ENCODE data around the gene SLC47A1.
A peak's percentile ranks its signal among the peaks of the same experiment; 100 is the strongest.
"Not testable (repeated sequence)": the region's sequence is repeated elsewhere in the genome, so short reads cannot be mapped to it uniquely, and the experiment has no call there.

The SLC47A1 gene

GRCh38 chr17:19505561-19505960 lies 28.1 kb upstream of the SLC47A1 start:
- not testable (repeated sequence) for H3K36me3 ChIP-seq (ENCODE audit: control insufficient read depth, insufficient read depth, low read length); H3K9ac ChIP-seq (ENCODE audit: low read length); H3K4me1 ChIP-seq (ENCODE audit: control insufficient read depth, insufficient read depth, low read length); H3K9me3 ChIP-seq (ENCODE audit: control insufficient read depth, insufficient read depth, low read depth, low read length); H3K27me3 ChIP-seq (ENCODE audit: control insufficient read depth, insufficient read depth, low read length); H3K27ac ChIP-seq (ENCODE audit: low read depth, low read length); H3K4me3 ChIP-seq (ENCODE audit: low read depth, low read length)

DNA sequence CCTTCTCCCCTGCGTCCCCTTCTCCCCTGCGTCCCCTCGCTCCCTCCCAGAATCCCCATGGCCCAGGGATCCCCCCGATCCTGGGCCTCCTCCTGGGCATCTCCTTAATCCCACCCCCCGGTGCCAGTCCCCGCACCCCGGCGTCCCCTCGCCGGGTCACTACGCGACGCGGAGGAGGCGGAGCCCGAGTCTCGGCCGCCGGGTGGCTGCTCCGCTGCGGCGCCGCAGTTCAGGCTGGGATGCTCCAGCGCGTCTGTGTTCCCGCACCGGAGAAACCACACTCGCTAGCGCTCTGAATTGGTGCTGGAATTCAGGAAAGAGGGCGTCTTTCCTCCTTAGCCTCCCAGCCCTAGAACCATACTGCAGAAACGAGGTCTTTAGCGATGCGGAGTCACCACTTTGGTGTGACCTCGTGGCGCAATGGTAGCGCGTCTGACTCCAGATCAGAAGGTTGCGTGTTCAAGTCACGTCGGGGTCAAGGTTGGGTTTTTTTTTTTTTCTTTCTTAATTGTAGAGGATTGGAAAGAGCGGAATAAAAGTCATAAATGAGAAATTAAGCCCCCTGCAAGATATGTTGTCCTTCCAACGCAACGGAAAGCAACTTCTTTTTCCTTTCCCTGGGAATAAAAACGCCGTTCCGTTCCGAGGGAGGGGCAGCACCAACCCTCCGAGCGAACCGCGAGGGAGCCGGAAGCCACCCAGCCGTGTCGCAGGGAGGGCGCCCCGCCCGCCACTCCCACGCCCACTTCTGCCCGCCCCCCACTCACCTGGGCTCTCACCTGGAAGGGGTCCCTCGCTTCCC lies 25.7 kb upstream of the SLC47A1 start:
- H3K4me1 ChIP-seq (ENCODE audit: control insufficient read depth, insufficient read depth, low read length): peaks cover 8% of the 10 kb centered on the region
- H3K27me3 ChIP-seq (ENCODE audit: control insufficient read depth, insufficient read depth, low read length): no peaks in the 10 kb centered on the region
- H3K36me3 ChIP-seq (ENCODE audit: control insufficient read depth, insufficient read depth, low read length): no peaks in the 10 kb centered on the region
- peak overlapping the region; percentile 48 for H3K9ac ChIP-seq (ENCODE audit: low read length)
- peak overlapping the region; percentile 4; the same call in 1 of the 2 replicates for H3K27ac ChIP-seq (ENCODE audit: low read depth, low read length)
- no peaks in the 10 kb centered on the region for H3K9me3 ChIP-seq (ENCODE audit: control insufficient read depth, insufficient read depth, low read depth, low read length)
- H3K4me3 ChIP-seq (ENCODE audit: low read depth, low read length): peak overlapping the region; percentile 67

- H3K4me3 ChIP-seq (ENCODE audit: low read depth, low read length): peak overlapping the region; percentile 67
- H3K36me3 ChIP-seq (ENCODE audit: control insufficient read depth, insufficient read depth, low read length): no peaks in the 10 kb centered on the region
- no peaks in the 10 kb centered on the region for H3K9me3 ChIP-seq (ENCODE audit: control insufficient read depth, insufficient read depth, low read depth, low read length)
- H3K27me3 ChIP-seq (ENCODE audit: control insufficient read depth, insufficient read depth, low read length): no peaks in the 10 kb centered on the region
- peak overlapping the region; percentile 48 for H3K9ac ChIP-seq (ENCODE audit: low read length)
- peaks cover 13% of the 10 kb centered on the region for H3K4me1 ChIP-seq (ENCODE audit: control insufficient read depth, insufficient read depth, low read length)
- H3K27ac ChIP-seq (ENCODE audit: low read depth, low read length): no peak overlapping the region
These were observed 25.1 kb upstream of the SLC47A1 start for GRCh38 chr17:19508577-19508867.

DNA sequence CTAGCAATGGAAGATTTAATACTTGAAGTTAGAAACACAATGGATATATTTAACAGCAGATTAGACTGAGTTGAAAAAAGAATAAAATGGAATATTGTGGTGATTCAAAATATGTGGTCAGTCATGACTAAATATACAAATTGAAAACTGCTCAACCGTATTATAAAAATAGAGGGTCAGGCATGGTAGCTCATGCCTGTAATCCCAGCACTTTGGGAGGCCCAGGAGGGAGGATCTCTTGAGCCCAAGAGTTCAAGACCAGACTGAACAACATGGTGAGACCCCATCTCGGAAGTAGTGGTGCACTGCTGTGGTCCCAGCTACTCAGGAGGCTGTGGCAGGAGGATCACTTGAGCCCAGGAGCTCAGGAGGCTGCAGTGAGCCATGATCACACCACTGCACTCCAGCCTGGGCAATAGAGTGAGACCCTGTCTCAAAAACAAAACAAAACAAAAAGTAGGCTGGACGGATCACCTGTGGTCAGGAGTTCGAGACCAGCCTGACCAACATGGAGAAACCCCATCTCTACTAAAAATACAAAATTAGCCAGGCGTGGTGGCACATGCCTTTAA lies 24.3 kb upstream of the SLC47A1 start:
- not testable (repeated sequence) for H3K27ac ChIP-seq (ENCODE audit: low read depth, low read length); H3K27me3 ChIP-seq (ENCODE audit: control insufficient read depth, insufficient read depth, low read length); H3K4me3 ChIP-seq (ENCODE audit: low read depth, low read length)

DNA sequence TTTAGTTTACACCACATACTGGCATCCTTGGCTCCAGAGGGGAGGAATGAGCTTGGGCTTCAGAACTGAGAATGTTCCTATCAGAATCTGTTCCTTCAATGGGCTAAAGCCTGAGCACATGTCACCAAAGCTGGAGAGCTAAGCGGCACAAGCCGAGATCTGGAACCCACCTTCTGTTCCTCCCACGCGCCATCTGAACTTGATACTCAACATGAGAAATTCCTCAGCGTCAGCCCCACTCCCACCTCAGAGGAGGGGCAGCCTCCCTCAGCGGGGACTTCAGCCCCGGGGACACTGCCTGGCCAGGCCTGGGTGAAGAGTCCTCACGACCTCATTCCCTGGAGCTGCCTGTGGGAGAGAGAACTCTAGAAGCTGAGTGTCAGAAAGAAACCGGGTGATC lies 22.8 kb upstream of the SLC47A1 start:
- H3K4me3 ChIP-seq (ENCODE audit: low read depth, low read length): no peak overlapping the region
- no peaks in the 10 kb centered on the region for H3K27me3 ChIP-seq (ENCODE audit: control insufficient read depth, insufficient read depth, low read length)
- H3K4me1 ChIP-seq (ENCODE audit: control insufficient read depth, insufficient read depth, low read length): peaks cover 13% of the 10 kb centered on the region
- no peak overlapping the region for H3K27ac ChIP-seq (ENCODE audit: low read depth, low read length)
- no peaks in the 10 kb centered on the region for H3K36me3 ChIP-seq (ENCODE audit: control insufficient read depth, insufficient read depth, low read length)
- H3K9me3 ChIP-seq (ENCODE audit: control insufficient read depth, insufficient read depth, low read depth, low read length): no peaks in the 10 kb centered on the region
- no peak overlapping the region for H3K9ac ChIP-seq (ENCODE audit: low read length)

More for the DNA sequence above, 24.3 kb upstream of the SLC47A1 start:
- H3K9me3 ChIP-seq (ENCODE audit: control insufficient read depth, insufficient read depth, low read depth, low read length); H3K36me3 ChIP-seq (ENCODE audit: control insufficient read depth, insufficient read depth, low read length); H3K9ac ChIP-seq (ENCODE audit: low read length): not testable (repeated sequence)
- peaks cover 15% of the 10 kb centered on the region for H3K4me1 ChIP-seq (ENCODE audit: control insufficient read depth, insufficient read depth, low read length)

DNA sequence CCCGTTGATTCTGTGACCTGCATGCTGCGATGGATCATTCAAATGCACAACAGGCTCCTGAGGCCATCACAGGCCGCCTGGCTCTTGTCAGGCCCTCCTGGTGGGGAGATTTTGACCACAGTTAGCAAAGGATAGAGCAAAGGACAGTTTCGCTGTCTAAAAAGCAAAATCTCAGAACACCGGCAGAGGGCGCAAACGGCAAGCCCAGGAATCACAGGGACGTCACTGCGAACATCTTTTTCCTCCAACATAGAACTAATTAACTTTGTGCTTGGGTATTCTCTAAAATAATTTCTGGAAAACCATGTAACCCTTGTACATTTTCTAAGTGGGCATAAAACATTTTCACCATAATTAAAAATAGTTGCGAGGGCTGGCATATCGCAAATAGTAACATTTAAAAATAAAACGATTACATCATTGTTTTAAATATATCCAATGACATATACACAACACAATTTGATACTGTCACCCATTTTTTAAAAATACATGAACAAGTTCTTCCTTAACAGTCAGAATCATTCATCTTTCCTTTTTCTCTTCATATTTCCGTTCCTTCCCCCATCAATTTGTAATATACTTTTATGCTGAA lies 19.7 kb upstream of the SLC47A1 start:
- H3K4me1 ChIP-seq (ENCODE audit: control insufficient read depth, insufficient read depth, low read length): peaks cover 7% of the 10 kb centered on the region
- H3K36me3 ChIP-seq (ENCODE audit: control insufficient read depth, insufficient read depth, low read length): no peaks in the 10 kb centered on the region
- no peak overlapping the region; the same call in 1 of the 2 replicates for H3K27ac ChIP-seq (ENCODE audit: low read depth, low read length)
- H3K27me3 ChIP-seq (ENCODE audit: control insufficient read depth, insufficient read depth, low read length): no peaks in the 10 kb centered on the region
- no peaks in the 10 kb centered on the region for H3K9me3 ChIP-seq (ENCODE audit: control insufficient read depth, insufficient read depth, low read depth, low read length)
- H3K9ac ChIP-seq (ENCODE audit: low read length): no peak overlapping the region
- no peak overlapping the region for H3K4me3 ChIP-seq (ENCODE audit: low read depth, low read length)

DNA sequence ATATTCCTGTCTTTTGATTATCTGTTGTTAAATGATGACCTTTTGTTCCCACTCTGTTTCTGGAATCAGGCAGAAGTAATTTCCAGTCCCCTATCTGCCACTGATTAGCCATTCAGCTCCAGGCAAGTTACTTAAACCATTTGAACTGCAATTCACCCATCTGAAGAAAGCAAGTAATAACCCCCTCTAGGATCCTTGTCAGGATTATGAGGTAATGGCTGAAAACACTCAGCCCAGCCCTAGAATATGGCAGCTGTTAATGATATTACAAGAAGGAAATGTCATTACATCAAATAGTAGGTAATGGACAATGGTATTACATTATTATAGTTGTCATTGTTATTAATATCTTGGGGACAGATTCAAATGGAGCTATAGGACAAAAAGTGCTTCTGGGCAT lies 16.0 kb upstream of the SLC47A1 start:
- H3K36me3 ChIP-seq (ENCODE audit: control insufficient read depth, insufficient read depth, low read length): no peaks in the 10 kb centered on the region
- no peak overlapping the region for H3K27ac ChIP-seq (ENCODE audit: low read depth, low read length)
- no peaks in the 10 kb centered on the region for H3K27me3 ChIP-seq (ENCODE audit: control insufficient read depth, insufficient read depth, low read length)
- no peaks in the 10 kb centered on the region for H3K9me3 ChIP-seq (ENCODE audit: control insufficient read depth, insufficient read depth, low read depth, low read length)
- H3K9ac ChIP-seq (ENCODE audit: low read length): no peak overlapping the region
- H3K4me1 ChIP-seq (ENCODE audit: control insufficient read depth, insufficient read depth, low read length): peaks cover 7% of the 10 kb centered on the region
- no peak overlapping the region for H3K4me3 ChIP-seq (ENCODE audit: low read depth, low read length)

- not testable (repeated sequence) for H3K4me3 ChIP-seq (ENCODE audit: low read depth, low read length); H3K27me3 ChIP-seq (ENCODE audit: control insufficient read depth, insufficient read depth, low read length); H3K9me3 ChIP-seq (ENCODE audit: control insufficient read depth, insufficient read depth, low read depth, low read length); H3K9ac ChIP-seq (ENCODE audit: low read length); H3K27ac ChIP-seq (ENCODE audit: low read depth, low read length); H3K4me1 ChIP-seq (ENCODE audit: control insufficient read depth, insufficient read depth, low read length); H3K36me3 ChIP-seq (ENCODE audit: control insufficient read depth, insufficient read depth, low read length)
These were observed 14.0 kb upstream of the SLC47A1 start for GRCh38 chr17:19519388-19520291.

- Histone ChIP-seq H3K36me3 (ENCODE audit: control insufficient read depth, insufficient read depth, low read length) (no peaks in the 10 kb centered on the region), H3K27ac (ENCODE audit: low read depth, low read length) (no peak overlapping the region), H3K4me1 (ENCODE audit: control insufficient read depth, insufficient read depth, low read length) (no peaks in the 10 kb centered on the region), H3K27me3 (ENCODE audit: control insufficient read depth, insufficient read depth, low read length) (no peaks in the 10 kb centered on the region), H3K4me3 (ENCODE audit: low read depth, low read length) (no peak overlapping the region), H3K9me3 (ENCODE audit: control insufficient read depth, insufficient read depth, low read depth, low read length) (no peaks in the 10 kb centered on the region), H3K9ac (ENCODE audit: low read length) (no peak overlapping the region)
These were observed 13.0 kb upstream of the SLC47A1 start for GRCh38 chr17:19520641-19521040.

GRCh38 chr17:19523690-19524089 lies 10.0 kb upstream of the SLC47A1 start:
- Histone ChIP-seq H3K27me3 (ENCODE audit: control insufficient read depth, insufficient read depth, low read length) (no peaks in the 10 kb centered on the region), H3K4me3 (ENCODE audit: low read depth, low read length) (no peak overlapping the region), H3K9ac (ENCODE audit: low read length) (no peak overlapping the region), H3K9me3 (ENCODE audit: control insufficient read depth, insufficient read depth, low read depth, low read length) (no peaks in the 10 kb centered on the region), H3K27ac (ENCODE audit: low read depth, low read length) (no peak overlapping the region), H3K4me1 (ENCODE audit: control insufficient read depth, insufficient read depth, low read length) (no peaks in the 10 kb centered on the region), H3K36me3 (ENCODE audit: control insufficient read depth, insufficient read depth, low read length) (no peaks in the 10 kb centered on the region)

DNA sequence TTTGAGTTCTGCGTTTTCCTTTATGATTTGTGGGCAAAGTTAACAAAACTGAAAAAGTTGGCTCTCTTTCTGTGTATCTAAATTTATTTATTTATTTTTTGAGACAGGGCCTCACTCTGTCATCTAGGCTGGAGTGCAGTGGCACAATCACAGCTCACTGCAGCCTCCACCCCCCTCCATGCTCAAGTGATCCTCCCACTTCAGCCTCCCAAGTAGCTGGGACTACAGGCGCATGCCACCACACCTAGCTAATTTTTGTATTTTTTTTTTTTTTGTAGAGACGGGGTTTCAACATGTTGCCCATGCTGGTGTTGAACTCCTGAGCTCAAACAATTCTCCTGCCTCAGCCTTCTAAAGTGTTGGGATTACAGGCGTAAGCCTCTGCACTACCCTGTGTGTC lies 6.7 kb upstream of the SLC47A1 start:
- not testable (repeated sequence) for H3K4me1 ChIP-seq (ENCODE audit: control insufficient read depth, insufficient read depth, low read length); H3K9ac ChIP-seq (ENCODE audit: low read length); H3K36me3 ChIP-seq (ENCODE audit: control insufficient read depth, insufficient read depth, low read length); H3K4me3 ChIP-seq (ENCODE audit: low read depth, low read length); H3K27me3 ChIP-seq (ENCODE audit: control insufficient read depth, insufficient read depth, low read length); H3K9me3 ChIP-seq (ENCODE audit: control insufficient read depth, insufficient read depth, low read depth, low read length); H3K27ac ChIP-seq (ENCODE audit: low read depth, low read length)

Data from HUES6 (cell line).